MM.1S (cell line): ENCODE data around the gene PTGER3.

Source experiments
- CTCF ChIP-seq: fragments of 300-600 bp; sonication (generic); IDR thresholded peaks from 2 replicates; pipeline ENCODE4 v1.5.1; 2016; ENCODE audit warnings: antibody characterized with exemption, low read length, mixed read lengths
- EZH2 ChIP-seq: fragments of 300-600 bp; sonication (generic); optimal IDR thresholded peaks from 2 replicates; pipeline ENCODE3; 2017; ENCODE audit warnings: low read depth, mild to moderate bottlenecking, antibody characterized with exemption, low read length, mixed read lengths

- TF ChIP-seq CTCF (no peak), EZH2 (no peak)
Observed at GRCh38 chr1:71045463-71046028, 2.1 kb downstream of the PTGER3 start.
